Osteoblast (primary cell): ENCODE data around the gene SP110. TPM values are rescaled to one million over a fixed set of nuclear protein-coding genes. Genes with fewer than 3 reads are reported as not detected.
"Not testable (repeated sequence)": the region's sequence is repeated elsewhere in the genome, so short reads cannot be mapped to it uniquely, and the experiment has no call there.

ENCODE experiments used
- DNase-seq: peaks from one replicate; pipeline ENCODE4 v3.0.0; 2011; ENCODE audit warnings: low spot score, mixed read lengths; ENCODE audit not compliant: insufficient read length; ENCODE audit errors: missing footprints
- H2AFZ ChIP-seq: 2 replicates; pipeline ENCODE4 v1.6.0; 2011; ENCODE audit warnings: mild to moderate bottlenecking, low read length
- H3K27ac ChIP-seq: 2 replicates; pipeline ENCODE4 v1.5.1; 2011; ENCODE audit warnings: mild to moderate bottlenecking, low read depth, low read length, moderate library complexity
- H3K27me3 ChIP-seq: 2 replicates; pipeline ENCODE4 v1.6.0; 2012; ENCODE audit warnings: mild to moderate bottlenecking, control low read depth, inconsistent platforms, low read length, moderate library complexity; ENCODE audit not compliant: insufficient read depth
- H3K36me3 ChIP-seq: 2 replicates; pipeline ENCODE4 v1.5.1; 2011; ENCODE audit warnings: mild to moderate bottlenecking, low read length, control low read depth, moderate library complexity; ENCODE audit not compliant: insufficient read depth
- H3K4me1 ChIP-seq: 2 replicates; pipeline ENCODE4 v1.5.1; 2011; ENCODE audit warnings: mild to moderate bottlenecking, low read length, control low read depth, moderate library complexity; ENCODE audit not compliant: insufficient read depth
- H3K4me2 ChIP-seq: 2 replicates; pipeline ENCODE4 v1.6.0; 2011; ENCODE audit warnings: mild to moderate bottlenecking, low read length; ENCODE audit not compliant: insufficient read depth
- H3K4me3 ChIP-seq: fragments of 200-600 bp; sonication (generic); 3 replicates; pipeline ENCODE4 v1.5.1; 2012; ENCODE audit warnings: mild to moderate bottlenecking, low read length, inconsistent platforms; ENCODE audit not compliant: insufficient read depth
- H3K79me2 ChIP-seq: 2 replicates; pipeline ENCODE4 v1.6.0; 2012; ENCODE audit warnings: mild to moderate bottlenecking, low read length, control low read depth, inconsistent platforms; ENCODE audit not compliant: insufficient read depth
- H3K9me3 ChIP-seq: 2 replicates; pipeline ENCODE4 v1.5.1; 2011; ENCODE audit warnings: low read depth, low read length, control low read depth
- H4K20me1 ChIP-seq: 2 replicates; pipeline ENCODE4 v1.6.0; 2012; ENCODE audit warnings: mild to moderate bottlenecking, low read length, control low read depth; ENCODE audit not compliant: insufficient read depth
- CTCF ChIP-seq: IDR thresholded peaks from 2 replicates; pipeline ENCODE4 v1.5.1; 2011; ENCODE audit warnings: mild to moderate bottlenecking, low read depth, low read length, moderate library complexity; ENCODE audit errors: extremely low read depth
- total RNA-seq: library from RNA; depleted of rRNA; stranded (reverse); fragments of >200 nt; gene quantifications from 2 replicates; pipeline ENCODE4 v1.2.3, GENCODE V29; 2012

Gene SP110
- total RNA-seq, 1 donor, result 15.9 TPM

- no peak within 1 kb of the TSS for H3K4me2 ChIP-seq
- no peak for TF ChIP-seq CTCF
- no peaks in the 10 kb centered on the region for H3K79me2 ChIP-seq
- no peak within 1 kb of the TSS for H3K27ac ChIP-seq
- no peaks in the 10 kb centered on the region for H4K20me1 ChIP-seq
- no peak within 1 kb of the TSS for H3K4me3 ChIP-seq
- H3K36me3 ChIP-seq, result no peaks in the 10 kb centered on the region
- H3K9me3 ChIP-seq, result no peaks in the 10 kb centered on the region
- H3K4me1 ChIP-seq, result peaks cover 2% of the 10 kb centered on the region
- no peaks in the 10 kb centered on the region for H3K27me3 ChIP-seq
- H2AFZ ChIP-seq, result no peak within 1 kb of the TSS
- no peak for DNase-seq
These were observed 5.7 kb upstream of the SP110 start, which contains the start of gene SP140 for GRCh38 chr2:230225486-230225885. Gene SP140 (plus strand): TSS chr2:230225736. CDS start chr2:230225845, 109 bp downstream.

- Histone ChIP-seq H3K4me1 (peaks cover 6% of the 10 kb centered on the region), H3K27ac (no peak overlapping the region), H3K4me3 (no peak overlapping the region), H4K20me1 (no peaks in the 10 kb centered on the region), H3K27me3 (no peaks in the 10 kb centered on the region), H3K36me3 (no peaks in the 10 kb centered on the region), H2AFZ (no peak overlapping the region), H3K9me3 (no peaks in the 10 kb centered on the region), H3K79me2 (no peaks in the 10 kb centered on the region), H3K4me2 (no peak overlapping the region)
- DNase-seq, result no peak
- TF ChIP-seq CTCF, result no peak
These were observed 4.7 kb upstream of the SP110 start for GRCh38 chr2:230224458-230224857.

- H3K4me2 ChIP-seq, H3K4me3 ChIP-seq, DNase-seq, H3K9me3 ChIP-seq, H3K27ac ChIP-seq, H2AFZ ChIP-seq, H3K27me3 ChIP-seq, H3K36me3 ChIP-seq, H3K79me2 ChIP-seq, H4K20me1 ChIP-seq: not testable (repeated sequence)
- H3K4me1 ChIP-seq, result peaks cover 11% of the 10 kb centered on the region
These were observed 3.0 kb upstream of the SP110 start for GRCh38 chr2:230222829-230223228.

GRCh38 chr2:230221493-230221892 is 1.7 kb upstream of the SP110 start:
- no peaks in the 10 kb centered on the region for H3K27me3 ChIP-seq
- H3K4me3 ChIP-seq, result no peak overlapping the region
- no peak for DNase-seq
- TF ChIP-seq CTCF, result no peak
- H3K4me2 ChIP-seq, result no peak overlapping the region
- no peaks in the 10 kb centered on the region for H3K79me2 ChIP-seq
- no peak overlapping the region for H3K27ac ChIP-seq
- H3K4me1 ChIP-seq, result peaks cover 11% of the 10 kb centered on the region
- H3K9me3 ChIP-seq, result no peaks in the 10 kb centered on the region
- no peaks in the 10 kb centered on the region for H4K20me1 ChIP-seq
- H2AFZ ChIP-seq, result no peak overlapping the region
- H3K36me3 ChIP-seq, result no peaks in the 10 kb centered on the region
